GM18505 (cell line): ENCODE results near the gene DCAF5.

Source experiments
- ATAC-seq: cut with Tn5 transposase; IDR thresholded peaks from one replicate; pipeline ENCODE4 v1.9.1; 2021; ENCODE audit not compliant: unreplicated experiment
- POLR2A ChIP-seq: IDR thresholded peaks from 4 replicates; pipeline ENCODE4 v1.6.1; 2011; ENCODE audit warnings: borderline replicate concordance; ENCODE audit not compliant: insufficient read depth, insufficient read length; ENCODE audit errors: extremely low read depth

The DCAF5 gene

DNA sequence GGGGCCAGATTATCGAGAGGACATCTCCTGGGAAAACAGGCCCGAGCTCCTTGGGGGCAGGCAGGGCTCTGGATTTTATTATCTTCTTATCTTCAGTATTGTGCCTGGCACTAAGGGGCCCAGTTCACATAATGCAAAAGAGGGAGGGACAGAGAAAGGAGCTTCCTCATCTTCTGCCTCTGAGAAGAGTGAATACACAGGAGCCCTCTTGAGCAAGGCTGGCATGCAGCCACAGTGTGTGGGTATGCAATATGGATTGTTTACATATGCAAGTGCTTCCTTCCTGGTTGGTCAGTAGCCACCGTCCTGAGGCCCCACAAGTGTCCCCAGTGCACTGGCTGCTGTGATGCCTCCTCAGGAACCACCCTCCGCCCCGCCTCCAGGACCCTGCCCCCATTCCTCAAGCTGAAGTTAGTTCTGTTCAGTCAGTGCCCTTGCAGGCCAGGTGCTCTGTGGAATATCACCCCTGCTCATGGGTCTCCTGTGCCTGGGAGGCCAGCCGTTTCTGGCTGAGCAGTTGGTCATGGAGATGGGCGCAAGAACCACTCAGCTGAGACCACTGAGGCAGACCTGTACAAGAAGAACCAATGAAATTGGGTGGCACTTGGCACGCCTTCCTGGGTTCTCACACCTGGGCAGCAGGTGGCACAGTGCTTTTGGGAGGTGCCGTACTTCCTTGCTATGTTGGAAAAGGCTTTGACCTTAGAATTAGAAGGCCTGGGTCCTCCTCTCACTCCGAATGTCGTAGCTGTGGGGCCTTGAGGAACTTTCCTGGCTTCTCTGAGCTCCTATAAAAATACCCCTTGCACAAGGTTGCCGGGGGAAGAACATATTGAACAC lies 138.8 kb downstream of the DCAF5 start:
- no peak for TF ChIP-seq POLR2A
- no peak for ATAC-seq

- no peak for ATAC-seq
- TF ChIP-seq POLR2A: no peak
Measured at GRCh38 chr14:69012256-69012953, 140.5 kb downstream of the DCAF5 start.

- no peak for ATAC-seq
- no peak for TF ChIP-seq POLR2A
Measured at GRCh38 chr14:69010648-69011047, 142.3 kb downstream of the DCAF5 start.

- ATAC-seq: no peak
Measured at GRCh38 chr14:69008421-69008884, 144.5 kb downstream of the DCAF5 start.

GRCh38 chr14:69006346-69006745 lies 146.6 kb downstream of the DCAF5 start:
- ATAC-seq: no peak
- TF ChIP-seq POLR2A: no peak

More at GRCh38 chr14:69008421-69008884, 144.5 kb downstream of the DCAF5 start:
- no peak for TF ChIP-seq POLR2A

GRCh38 chr14:69005432-69006148 lies 147.3 kb downstream of the DCAF5 start:
- no peak for ATAC-seq

DNA sequence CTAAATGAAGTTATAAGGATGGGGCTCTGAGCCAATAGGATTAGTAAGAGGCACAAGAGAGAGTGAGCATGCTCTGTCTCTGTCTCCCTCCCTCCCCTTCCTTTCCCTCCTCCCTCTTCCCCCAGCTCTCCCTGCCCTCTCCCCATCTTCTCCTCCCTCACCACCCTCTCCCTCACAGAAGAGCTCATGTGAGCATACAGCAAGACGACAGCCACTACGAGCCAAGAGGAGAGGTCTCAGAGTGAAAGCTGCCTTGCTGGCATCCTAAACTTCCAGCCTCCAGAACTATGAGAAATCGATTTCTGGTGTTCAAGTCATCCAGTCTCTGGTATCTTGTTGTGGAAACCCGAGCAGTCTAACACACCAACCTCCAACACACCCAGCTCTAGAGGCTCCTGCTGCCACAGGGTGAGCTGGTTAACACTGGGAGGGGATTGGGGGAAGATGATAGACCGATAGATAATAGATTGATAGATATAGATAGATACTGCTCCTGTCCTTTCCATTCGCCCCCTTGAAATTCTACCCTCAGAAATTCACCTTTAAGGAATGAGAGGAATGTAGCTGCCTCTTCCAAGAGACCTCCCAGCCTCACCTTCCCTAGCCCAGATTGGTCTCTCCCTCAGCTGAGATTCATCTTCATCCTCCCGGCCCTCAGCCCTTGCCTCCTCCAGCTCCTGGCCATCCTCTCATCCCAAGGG lies 148.0 kb downstream of the DCAF5 start:
- no peak for TF ChIP-seq POLR2A
- ATAC-seq: no peak

More at GRCh38 chr14:69005432-69006148, 147.3 kb downstream of the DCAF5 start:
- no peak for TF ChIP-seq POLR2A

DNA sequence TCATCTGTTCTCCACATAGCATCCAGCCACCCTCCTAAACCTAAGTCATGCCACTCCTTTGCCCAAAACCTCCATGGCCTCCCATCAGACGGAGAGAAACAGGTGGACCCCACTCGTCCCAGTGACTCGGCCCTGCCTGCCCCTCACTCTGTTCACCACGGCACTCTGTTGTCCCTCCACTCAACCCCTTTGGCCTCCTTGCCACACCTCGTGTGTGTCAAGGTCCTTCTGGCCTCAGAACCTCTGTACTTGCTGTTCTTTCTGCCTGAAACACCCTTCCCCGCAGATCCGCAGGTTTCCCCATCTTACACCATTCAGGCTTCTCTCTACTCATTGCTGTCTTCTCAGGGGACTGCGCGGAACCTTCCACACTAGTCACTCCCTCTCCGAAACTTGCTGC lies 149.3 kb downstream of the DCAF5 start:
- no peak for TF ChIP-seq POLR2A

GRCh38 chr14:69002069-69002468 lies 150.8 kb downstream of the DCAF5 start:
- no peak for ATAC-seq
- TF ChIP-seq POLR2A: no peak

More for the DNA sequence above, 149.3 kb downstream of the DCAF5 start:
- ATAC-seq: no peak

- ATAC-seq: no peak
- TF ChIP-seq POLR2A: no peak
Measured at GRCh38 chr14:69001375-69001774, 151.5 kb downstream of the DCAF5 start.
